Gastrocnemius medialis (tissue), 4 donors: Measurements from ENCODE around the gene PDIA2.

Experiments used
- POLR2A ChIP-seq, 2 donors: fragments of 450-650 bp; IDR thresholded peaks; one replicate each; pipeline ENCODE4 v1.6.1; 2017; ENCODE audit warnings: antibody characterized with exemption in 2 of 2, mild to moderate bottlenecking in 2 of 2, moderate library complexity in 2 of 2
- TF ChIP-seq, protein P1 (sequence below), 5 experiments: fragments of 450-650 bp in 3 of 5; fragments of 200-600 bp in 2 of 5; sonication (generic) in 2 of 5; IDR thresholded peaks in 4 of 5; conservative IDR thresholded peaks in 1 of 5; 1 replicate in 4 of 5; 2 replicates in 1 of 5; pipeline ENCODE4 v1.5.1; 2016 to 2019; ENCODE audit warnings: antibody characterized with exemption in 5 of 5, mild to moderate bottlenecking in 3 of 5, moderate library complexity in 3 of 5

DNA sequence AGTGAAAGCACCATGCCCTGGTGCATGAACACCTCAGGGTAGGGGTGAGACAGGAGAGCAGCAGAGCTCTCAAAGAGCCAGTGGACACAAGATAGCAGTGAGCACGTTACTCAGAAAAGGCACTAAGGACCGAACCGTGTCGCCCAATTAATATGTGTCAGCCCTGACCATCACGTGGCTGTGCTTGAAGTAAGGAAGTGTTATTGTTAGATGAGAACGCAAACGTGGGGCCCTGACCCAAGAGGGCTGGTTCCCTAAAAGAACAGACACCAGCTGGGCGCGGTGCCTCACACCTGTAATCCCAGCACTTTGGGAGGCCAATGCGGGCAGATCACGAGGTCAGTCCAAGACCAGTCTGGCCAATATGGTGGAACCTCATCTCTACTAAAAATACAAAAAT, 53.3 kb downstream of the PDIA2 start:
- TF ChIP-seq, protein P1, sequence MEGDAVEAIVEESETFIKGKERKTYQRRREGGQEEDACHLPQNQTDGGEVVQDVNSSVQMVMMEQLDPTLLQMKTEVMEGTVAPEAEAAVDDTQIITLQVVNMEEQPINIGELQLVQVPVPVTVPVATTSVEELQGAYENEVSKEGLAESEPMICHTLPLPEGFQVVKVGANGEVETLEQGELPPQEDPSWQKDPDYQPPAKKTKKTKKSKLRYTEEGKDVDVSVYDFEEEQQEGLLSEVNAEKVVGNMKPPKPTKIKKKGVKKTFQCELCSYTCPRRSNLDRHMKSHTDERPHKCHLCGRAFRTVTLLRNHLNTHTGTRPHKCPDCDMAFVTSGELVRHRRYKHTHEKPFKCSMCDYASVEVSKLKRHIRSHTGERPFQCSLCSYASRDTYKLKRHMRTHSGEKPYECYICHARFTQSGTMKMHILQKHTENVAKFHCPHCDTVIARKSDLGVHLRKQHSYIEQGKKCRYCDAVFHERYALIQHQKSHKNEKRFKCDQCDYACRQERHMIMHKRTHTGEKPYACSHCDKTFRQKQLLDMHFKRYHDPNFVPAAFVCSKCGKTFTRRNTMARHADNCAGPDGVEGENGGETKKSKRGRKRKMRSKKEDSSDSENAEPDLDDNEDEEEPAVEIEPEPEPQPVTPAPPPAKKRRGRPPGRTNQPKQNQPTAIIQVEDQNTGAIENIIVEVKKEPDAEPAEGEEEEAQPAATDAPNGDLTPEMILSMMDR (IDR thresholded peaks at IDR 0.05 in 4 of 5, conservative IDR thresholded peaks at IDR 0.05 in 1 of 5): no peak
- no peak for TF ChIP-seq POLR2A (IDR thresholded peaks at IDR 0.05)
